22Rv1 (cell line): ENCODE data around the gene IMMP2L.

Experiments used
- ZFX ChIP-seq: fragments of 450-650 bp; IDR thresholded peaks from 2 replicates; pipeline ENCODE4 v1.6.1; 2017; ENCODE audit warnings: antibody characterized with exemption, borderline replicate concordance
- TF ChIP-seq, protein P1 (sequence below): fragments of 450-650 bp; IDR thresholded peaks from 2 replicates; pipeline ENCODE4 v1.5.1; 2017; ENCODE audit warnings: mild to moderate bottlenecking

DNA sequence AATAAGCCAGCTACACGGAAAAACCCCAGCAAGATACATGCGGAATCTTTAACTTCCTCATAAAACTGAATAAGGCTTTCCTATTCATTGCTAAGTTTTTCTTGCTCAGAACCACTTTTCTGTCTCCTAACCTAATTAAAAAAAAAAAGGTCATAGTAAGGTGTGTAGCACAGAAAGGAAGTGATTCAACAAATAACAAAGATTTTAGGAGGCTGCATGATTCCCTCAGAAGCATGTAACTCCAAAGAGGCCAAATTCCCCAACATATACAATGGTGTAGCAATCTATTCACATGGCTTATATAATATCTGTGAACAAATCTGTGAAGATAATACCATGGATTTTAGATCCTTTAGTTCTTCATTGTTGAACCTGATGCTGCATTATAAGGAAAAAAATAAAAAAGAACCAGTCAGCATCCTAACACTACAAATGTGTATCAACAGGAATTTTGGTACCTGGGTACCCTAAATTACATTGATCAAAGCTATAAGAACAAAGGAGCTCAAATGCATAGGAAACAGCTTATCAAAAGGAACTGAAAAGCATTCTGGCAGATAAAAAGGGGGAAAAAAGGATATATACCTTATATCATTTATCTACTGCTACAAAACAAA is 63.8 kb downstream of the IMMP2L start:
- TF ChIP-seq, protein P1, sequence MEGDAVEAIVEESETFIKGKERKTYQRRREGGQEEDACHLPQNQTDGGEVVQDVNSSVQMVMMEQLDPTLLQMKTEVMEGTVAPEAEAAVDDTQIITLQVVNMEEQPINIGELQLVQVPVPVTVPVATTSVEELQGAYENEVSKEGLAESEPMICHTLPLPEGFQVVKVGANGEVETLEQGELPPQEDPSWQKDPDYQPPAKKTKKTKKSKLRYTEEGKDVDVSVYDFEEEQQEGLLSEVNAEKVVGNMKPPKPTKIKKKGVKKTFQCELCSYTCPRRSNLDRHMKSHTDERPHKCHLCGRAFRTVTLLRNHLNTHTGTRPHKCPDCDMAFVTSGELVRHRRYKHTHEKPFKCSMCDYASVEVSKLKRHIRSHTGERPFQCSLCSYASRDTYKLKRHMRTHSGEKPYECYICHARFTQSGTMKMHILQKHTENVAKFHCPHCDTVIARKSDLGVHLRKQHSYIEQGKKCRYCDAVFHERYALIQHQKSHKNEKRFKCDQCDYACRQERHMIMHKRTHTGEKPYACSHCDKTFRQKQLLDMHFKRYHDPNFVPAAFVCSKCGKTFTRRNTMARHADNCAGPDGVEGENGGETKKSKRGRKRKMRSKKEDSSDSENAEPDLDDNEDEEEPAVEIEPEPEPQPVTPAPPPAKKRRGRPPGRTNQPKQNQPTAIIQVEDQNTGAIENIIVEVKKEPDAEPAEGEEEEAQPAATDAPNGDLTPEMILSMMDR: no peak
- TF ChIP-seq ZFX: no peak
